GM23338 (cell line): ENCODE data around the gene SLC26A11. TPM values are rescaled to one million over a fixed set of nuclear protein-coding genes. Genes with fewer than 3 reads are reported as not detected.

ENCODE experiments used
- ATAC-seq: fragments of 200-7000 bp; cut with Tn5 transposase; 3 replicates; pipeline ENCODE4 v1.9.1; 2020
- DNase-seq: peaks from one replicate; pipeline ENCODE4 v3.0.0-alpha.2; 2015; ENCODE audit warnings: low spot score
- H2AFZ ChIP-seq: fragments of 200-600 bp; sonication (generic); 2 replicates; pipeline ENCODE4 v1.8.0; 2016; ENCODE audit warnings: antibody characterized with exemption, mild to moderate bottlenecking, moderate library complexity
- H3F3A ChIP-seq: fragments of 200-600 bp; sonication (generic); replicated peaks from 2 replicates; pipeline ENCODE4 v1.8.0; 2017; ENCODE audit warnings: antibody characterized with exemption, mixed run types, low read depth
- H3K27ac ChIP-seq: fragments of 200-600 bp; sonication (generic); 2 replicates; pipeline ENCODE4 v1.6.1; 2016; ENCODE audit warnings: low read depth
- H3K27me3 ChIP-seq: fragments of 200-600 bp; sonication (generic); 2 replicates; pipeline ENCODE4 v1.8.0; 2016; ENCODE audit warnings: mild to moderate bottlenecking, mixed run types, moderate library complexity; ENCODE audit not compliant: insufficient read depth
- H3K36me3 ChIP-seq: fragments of 200-600 bp; sonication (generic); 2 replicates; pipeline ENCODE4 v1.8.0; 2016; ENCODE audit warnings: mild to moderate bottlenecking; ENCODE audit not compliant: insufficient read depth
- H3K4me1 ChIP-seq: fragments of 200-600 bp; sonication (generic); 2 replicates; pipeline ENCODE4 v1.8.0; 2016; ENCODE audit warnings: mild to moderate bottlenecking, moderate library complexity; ENCODE audit not compliant: insufficient read depth
- H3K4me2 ChIP-seq: fragments of 200-600 bp; sonication (generic); 2 replicates; pipeline ENCODE4 v1.7.1; 2017; ENCODE audit warnings: mixed run types
- H3K4me3 ChIP-seq: fragments of 200-600 bp; sonication (generic); 2 replicates; pipeline ENCODE4 v1.6.1; 2016; ENCODE audit warnings: mixed run types
- H3K79me2 ChIP-seq: fragments of 200-600 bp; sonication (generic); replicated peaks from 2 replicates; pipeline ENCODE4 v1.8.0; 2017; ENCODE audit warnings: mild to moderate bottlenecking; ENCODE audit not compliant: insufficient read depth
- H3K9me2 ChIP-seq: fragments of 200-600 bp; sonication (generic); 2 replicates; pipeline ENCODE4 v1.8.0; 2017; ENCODE audit not compliant: insufficient read depth
- H4K20me1 ChIP-seq: fragments of 200-600 bp; sonication (generic); replicated peaks from 2 replicates; pipeline ENCODE4 v1.8.0; 2017; ENCODE audit warnings: mild to moderate bottlenecking; ENCODE audit not compliant: insufficient read depth
- H3K27ac Mint-ChIP-seq: 2 replicates; pipeline ENCODE4 v1.8.0; 2020; ENCODE audit warnings: inconsistent platforms, mild to moderate bottlenecking, moderate library complexity, mixed read lengths
- H3K27me3 Mint-ChIP-seq: 3 replicates; pipeline ENCODE4 v1.8.0; 2022; ENCODE audit warnings: low read depth, mild to moderate bottlenecking, moderate library complexity, mixed read lengths, inconsistent platforms; ENCODE audit not compliant: insufficient read depth, poor library complexity
- H3K36me3 Mint-ChIP-seq: 3 replicates; pipeline ENCODE4 v1.8.0; 2021; ENCODE audit warnings: low read depth, mild to moderate bottlenecking, inconsistent platforms, moderate library complexity, mixed read lengths
- H3K4me1 Mint-ChIP-seq: 3 replicates; pipeline ENCODE4 v1.8.0; 2020; ENCODE audit warnings: mild to moderate bottlenecking, inconsistent platforms, mixed read lengths
- H3K4me3 Mint-ChIP-seq: 3 replicates; pipeline ENCODE4 v1.8.0; 2021; ENCODE audit warnings: moderate library complexity, mild to moderate bottlenecking, inconsistent platforms, mixed read lengths
- H3K9me3 Mint-ChIP-seq: 3 replicates; pipeline ENCODE4 v1.8.0; 2020; ENCODE audit warnings: moderate library complexity, mild to moderate bottlenecking, inconsistent platforms, mixed read lengths
- CREB1 ChIP-seq: fragments of 250-450 bp; sonication (Bioruptor Pico); IDR thresholded peaks from 2 replicates; pipeline ENCODE4 v1.5.0; 2020; ENCODE audit warnings: low read depth, mild to moderate bottlenecking, moderate library complexity
- CTCF ChIP-seq, 2 experiments: fragments of 200-600 bp in 1 of 2; sonication (generic) in 1 of 2; conservative IDR thresholded peaks; 2 replicates each; pipeline versions ENCODE4 v1.5.1 to v1.6.1; 2016 to 2017; ENCODE audit warnings: antibody characterized with exemption in 2 of 2, low read depth in 2 of 2, mild to moderate bottlenecking in 2 of 2, moderate library complexity in 1 of 2
- ETS1 ChIP-seq: IDR thresholded peaks from 2 replicates; pipeline ENCODE4 v1.6.1; 2016; ENCODE audit warnings: antibody characterized with exemption
- EZH2 ChIP-seq: fragments of 200-600 bp; sonication (generic); IDR thresholded peaks from one replicate; pipeline ENCODE4 v1.8.0; 2017; ENCODE audit warnings: antibody characterized with exemption, mild to moderate bottlenecking, low read depth; ENCODE audit not compliant: unreplicated experiment
- EZH2phosphoT487 ChIP-seq: fragments of 200-600 bp; sonication (generic); IDR thresholded peaks from one replicate; pipeline ENCODE4 v1.8.1; 2018; ENCODE audit warnings: antibody characterized with exemption; ENCODE audit not compliant: unreplicated experiment
- JUNB ChIP-seq: IDR thresholded peaks from one replicate; pipeline ENCODE4 v1.6.1; 2016; ENCODE audit warnings: antibody characterized with exemption; ENCODE audit not compliant: unreplicated experiment
- NANOG ChIP-seq: IDR thresholded peaks from 2 replicates; pipeline ENCODE4 v1.6.1; 2016; ENCODE audit warnings: antibody characterized with exemption, borderline replicate concordance
- POLR2AphosphoS5 ChIP-seq: IDR thresholded peaks from 2 replicates; pipeline ENCODE4 v1.6.1; 2016; ENCODE audit warnings: antibody characterized with exemption, low read depth
- STAT1 ChIP-seq: IDR thresholded peaks from one replicate; pipeline ENCODE4 v1.6.1; 2016; ENCODE audit warnings: antibody characterized with exemption; ENCODE audit not compliant: unreplicated experiment
- ZNF114 ChIP-seq: fragments of 250-450 bp; sonication (Bioruptor Pico); IDR thresholded peaks from 2 replicates; pipeline ENCODE4 v1.5.0; 2020; ENCODE audit warnings: mild to moderate bottlenecking, moderate library complexity
- ZNF331 ChIP-seq: fragments of 250-450 bp; sonication (Bioruptor Pico); IDR thresholded peaks from 2 replicates; pipeline ENCODE4 v1.5.0; 2020; ENCODE audit warnings: low read depth, mild to moderate bottlenecking, moderate library complexity
- ZNF462 ChIP-seq: fragments of 250-450 bp; sonication (Bioruptor Pico); IDR thresholded peaks from 2 replicates; pipeline ENCODE4 v1.5.0; 2020; ENCODE audit warnings: mild to moderate bottlenecking, moderate library complexity
- polyA plus RNA-seq: library from polyadenylated mRNA; unstranded; fragments of >200 nt; fragmentation: Nextera tagmentation; extraction: Ambion mirVana; gene quantifications from 2 replicates; pipeline ENCODE4 v1.2.1, GENCODE V29; 2016
- total RNA-seq: library from RNA; depleted of rRNA; stranded (reverse); fragments of >200 nt; shearing (Covaris generic); gene quantifications from 2 replicates; pipeline ENCODE4 v1.2.3, GENCODE V29; 2014

The SLC26A11 gene
- total and polyA plus RNA-seq, 2 experiments from 2014 or later = 10.9 to 23.0 TPM

DNA sequence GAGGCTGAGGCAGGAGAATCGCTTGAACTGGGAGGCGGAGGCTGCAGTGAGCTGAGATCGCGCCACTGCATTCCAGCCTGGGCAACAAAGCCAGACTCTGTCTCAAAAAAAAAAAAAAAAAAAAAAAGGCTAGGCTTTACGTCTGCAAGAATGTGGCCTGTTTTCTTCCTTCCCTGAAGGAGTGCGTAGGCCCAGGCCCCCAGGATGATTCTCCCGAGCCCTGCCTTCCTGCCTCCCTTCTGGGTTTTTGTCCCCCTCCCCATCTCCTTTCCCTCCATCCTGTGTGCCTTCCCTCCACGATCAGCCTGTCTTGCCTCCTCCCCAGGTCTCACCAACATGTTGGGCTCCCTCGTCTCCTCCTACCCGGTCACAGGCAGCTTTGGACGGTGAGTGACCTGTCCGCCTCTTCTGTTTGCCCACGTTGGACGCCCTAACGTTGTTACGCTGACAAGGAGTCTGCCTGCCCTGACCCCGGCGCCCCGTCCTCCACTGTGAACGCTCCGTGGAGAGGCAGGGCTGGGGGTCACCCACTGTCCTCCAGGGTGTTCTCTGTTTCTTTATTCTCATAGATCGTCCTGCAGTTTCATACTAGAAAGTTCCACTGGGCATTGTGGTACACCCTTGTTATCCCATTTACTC, 24.8 kb downstream of the SLC26A11 start (continued):
- TF ChIP-seq CTCF (conservative IDR thresholded peaks at IDR 0.05; ENCODE audit: low read depth in 2 of 2) (no peak), CREB1 (CRISPR knock-in tag) (no peak), EZH2phosphoT487 (no peak), EZH2 (no peak)

DNA sequence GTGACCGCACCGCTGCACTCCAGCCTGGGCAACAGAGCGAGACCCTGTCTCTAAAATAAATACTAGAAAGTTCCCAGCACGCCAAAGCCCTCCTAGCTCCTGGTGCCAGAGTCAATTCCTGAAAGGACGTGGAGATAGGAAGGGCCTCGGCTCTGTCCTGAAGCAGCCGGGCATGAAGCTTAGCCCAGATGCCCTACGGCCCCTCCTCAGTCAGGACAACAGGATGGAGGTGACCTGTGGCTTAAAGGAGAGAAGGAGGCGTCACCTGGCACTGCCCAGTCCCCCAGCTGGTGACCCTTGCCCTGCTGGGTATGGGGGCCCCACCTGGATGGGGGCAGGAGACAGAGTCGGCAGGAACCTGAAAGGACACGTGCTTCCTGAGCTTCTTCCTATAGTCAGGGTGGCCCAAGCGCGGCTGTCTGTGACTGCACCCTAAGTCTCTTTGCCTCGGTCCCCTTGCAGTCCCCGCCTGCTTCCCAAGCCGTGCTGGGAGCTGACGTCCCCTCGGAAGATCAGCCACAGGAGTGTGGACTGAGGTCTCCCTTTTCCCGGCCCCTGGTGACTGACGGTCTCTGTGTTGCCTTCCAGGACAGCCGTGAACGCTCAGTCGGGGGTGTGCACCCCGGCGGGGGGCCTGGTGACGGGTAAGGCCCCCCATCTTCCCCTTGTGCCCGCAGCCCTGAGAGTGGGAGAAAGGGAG, 25.5 kb downstream of the SLC26A11 start:
- H3K4me3 Mint-ChIP-seq = no peak overlapping the region
- no peak overlapping the region for H3K27ac ChIP-seq
- no peak for ATAC-seq
- TF ChIP-seq ZNF331 (CRISPR knock-in tag) = no peak
- no peak for TF ChIP-seq STAT1
- TF ChIP-seq ETS1 = no peak
- no peak for TF ChIP-seq CREB1 (CRISPR knock-in tag)
- TF ChIP-seq POLR2AphosphoS5 = no peak
- TF ChIP-seq ZNF462 (CRISPR knock-in tag) = no peak
- no peak for TF ChIP-seq ZNF114
- no peak for TF ChIP-seq NANOG
- TF ChIP-seq JUNB = no peak
- TF ChIP-seq EZH2 = no peak
- no peak for TF ChIP-seq CTCF (conservative IDR thresholded peaks at IDR 0.05; ENCODE audit: low read depth in 2 of 2)
- TF ChIP-seq EZH2phosphoT487 = no peak

More for the DNA sequence above, 25.5 kb downstream of the SLC26A11 start:
- Histone ChIP-seq H3F3A (no peaks in the 10 kb centered on the region), H3K4me2 (no peak overlapping the region), H3K36me3 (no peaks in the 10 kb centered on the region; the same call in 1 of the 2 replicates), H3K4me3 (no peak overlapping the region), H3K4me1 (no peaks in the 10 kb centered on the region), H3K9me2 (no peaks in the 10 kb centered on the region), H3K79me2 (no peaks in the 10 kb centered on the region), H3K27me3 (no peaks in the 10 kb centered on the region), H4K20me1 (peaks cover 3% of the 10 kb centered on the region; the same call in 1 of the 2 replicates), H2AFZ (no peak overlapping the region)
- Mint-ChIP-seq H3K27ac (no peak overlapping the region), H3K27me3 (peaks cover 9% of the 10 kb centered on the region), H3K4me1 (no peaks in the 10 kb centered on the region; the same call in 2 of the 3 replicates), H3K9me3 (no peaks in the 10 kb centered on the region), H3K36me3 (peaks cover 21% of the 10 kb centered on the region; the same call in 2 of the 3 replicates)
- DNase-seq = no peak
